Fibroblast of skin of back (primary cell): ENCODE data around the gene ATE1.

Experiments
- DNase-seq: peaks from one replicate; pipeline ENCODE4 v3.0.0-alpha.2; 2013

ATE1 gene

DNA sequence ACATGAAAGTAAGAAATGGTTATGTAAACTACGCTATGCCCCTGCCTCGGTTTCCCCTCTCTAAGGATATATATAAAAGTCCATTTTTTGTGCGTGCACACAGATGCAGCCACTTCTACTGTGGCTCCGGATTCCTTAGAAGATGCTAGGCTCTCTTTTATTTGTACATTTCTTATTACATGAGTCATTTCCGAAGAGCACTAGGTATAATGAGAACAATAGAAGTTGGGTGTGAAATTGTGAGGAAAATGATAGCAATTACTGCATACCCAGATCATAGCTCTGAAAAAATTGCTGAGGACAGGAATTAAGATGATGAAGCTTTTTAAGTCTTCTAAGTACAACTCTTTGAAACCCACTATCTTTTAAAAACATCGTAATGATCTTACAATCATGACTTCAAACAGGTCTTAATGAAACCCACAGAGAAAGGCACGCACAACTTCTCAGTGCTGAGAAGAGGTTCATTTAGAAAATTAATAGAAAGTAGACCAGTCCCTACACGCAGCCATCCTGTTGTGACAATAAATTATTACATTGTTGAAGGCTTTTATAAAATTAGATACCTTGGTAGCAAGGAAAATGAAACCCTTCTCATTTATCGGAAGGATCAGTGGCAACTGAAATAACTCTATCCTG, 233.4 kb downstream of the ATE1 start:
- no peak for DNase-seq

DNA sequence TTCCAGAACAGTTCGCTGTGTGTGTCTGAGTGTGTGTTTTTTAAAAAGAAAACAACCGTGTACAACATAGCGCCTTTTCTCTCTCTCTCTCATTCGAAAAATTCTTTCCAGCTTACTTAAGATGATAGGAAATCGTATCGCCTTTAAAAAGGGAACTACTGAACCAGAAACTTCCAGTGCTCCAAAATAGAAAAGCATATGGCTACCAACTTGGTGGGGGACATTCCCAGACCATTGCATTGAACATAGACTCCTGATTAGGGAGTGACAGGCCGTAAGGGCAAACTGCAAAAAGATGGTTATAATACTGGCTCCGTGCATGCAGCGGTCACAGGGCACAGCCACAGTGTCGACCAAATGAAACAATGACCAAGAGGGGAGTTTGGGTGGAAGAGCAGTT, 235.2 kb downstream of the ATE1 start:
- DNase-seq = no peak

DNA sequence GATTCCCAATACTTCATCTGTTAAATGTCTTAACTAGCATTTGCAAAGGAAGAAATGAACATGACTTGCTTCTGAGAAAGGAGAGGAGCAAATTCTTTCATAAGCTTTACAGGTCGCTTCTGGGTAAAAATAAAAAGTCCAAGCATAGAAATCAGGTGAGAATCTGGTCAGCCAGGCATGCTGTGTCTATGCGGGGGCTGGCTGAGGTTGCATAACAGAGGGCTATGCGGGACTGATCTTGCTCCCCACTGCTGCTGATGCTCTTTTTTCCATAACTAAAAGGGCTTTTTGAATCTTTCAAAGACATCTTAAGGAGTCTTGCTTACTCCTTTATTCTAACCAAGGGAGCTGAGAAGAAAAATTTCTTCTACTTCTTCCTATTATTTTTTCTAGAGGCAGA, 236.9 kb downstream of the ATE1 start:
- DNase-seq = no peak
